ENCODE data around the gene ANKRD42. TPM values are rescaled to one million over a fixed set of nuclear protein-coding genes. Genes with fewer than 3 reads are reported as not detected.

ANKRD42 gene
- total RNA-seq, 1 donor from 2014 or later: 12.1 TPM

DNA sequence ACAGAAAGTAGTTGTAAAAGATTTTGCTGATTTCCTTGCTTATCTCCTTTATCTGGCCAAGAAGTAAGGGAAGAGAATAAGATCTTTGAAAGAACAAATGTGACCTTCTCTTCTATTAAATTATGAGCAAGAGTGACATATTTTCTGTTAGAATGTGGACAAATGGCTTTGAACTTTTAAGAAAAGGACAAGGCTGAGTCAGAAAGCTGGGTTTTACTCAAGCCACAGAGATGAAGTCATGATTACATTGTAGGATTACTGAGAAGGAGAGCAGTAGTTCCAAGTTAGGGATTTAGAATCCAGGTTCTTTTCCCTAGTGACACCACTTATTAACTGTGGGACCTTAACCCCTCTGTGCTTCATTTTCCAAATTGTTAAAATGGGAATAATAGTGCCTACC lies 79.1 kb downstream of the ANKRD42 start:
- H3K27ac Mint-ChIP-seq: no peak overlapping the region
- H3K4me1 Mint-ChIP-seq (ENCODE audit: low read depth): peaks cover 13% of the 10 kb centered on the region
- H3K9me3 Mint-ChIP-seq (ENCODE audit: low read depth): peaks cover 10% of the 10 kb centered on the region
- peaks cover 44% of the 10 kb centered on the region for H3K36me3 Mint-ChIP-seq (ENCODE audit: insufficient read depth)
- H3K27me3 Mint-ChIP-seq: no peaks in the 10 kb centered on the region
- DNase-seq (ENCODE audit: low spot score, unreplicated experiment): no peak
- no peak overlapping the region for H3K4me3 Mint-ChIP-seq (ENCODE audit: low read depth)
- no peak for TF ChIP-seq CTCF (IDR thresholded peaks at IDR 0.05; ENCODE audit: unreplicated experiment)

- H3K4me1 Mint-ChIP-seq (ENCODE audit: low read depth): no peaks in the 10 kb centered on the region
- peaks cover 4% of the 10 kb centered on the region for H3K9me3 Mint-ChIP-seq (ENCODE audit: low read depth)
- TF ChIP-seq CTCF (IDR thresholded peaks at IDR 0.05; ENCODE audit: unreplicated experiment): no peak
- H3K27ac Mint-ChIP-seq: no peak overlapping the region
- H3K4me3 Mint-ChIP-seq (ENCODE audit: low read depth): no peak overlapping the region
- no peaks in the 10 kb centered on the region for H3K27me3 Mint-ChIP-seq
- peaks cover 30% of the 10 kb centered on the region for H3K36me3 Mint-ChIP-seq (ENCODE audit: insufficient read depth)
- DNase-seq (ENCODE audit: low spot score, unreplicated experiment): no peak
Observed at GRCh38 chr11:83275888-83276641, 82.6 kb downstream of the ANKRD42 start.

GRCh38 chr11:83278351-83278750 lies 84.8 kb downstream of the ANKRD42 start:
- no peak overlapping the region for H3K27ac Mint-ChIP-seq
- DNase-seq (ENCODE audit: low spot score, unreplicated experiment): no peak
- no peak overlapping the region for H3K4me3 Mint-ChIP-seq (ENCODE audit: low read depth)
- no peak for TF ChIP-seq CTCF (IDR thresholded peaks at IDR 0.05; ENCODE audit: unreplicated experiment)
- peaks cover 12% of the 10 kb centered on the region for H3K36me3 Mint-ChIP-seq (ENCODE audit: insufficient read depth)
- H3K9me3 Mint-ChIP-seq (ENCODE audit: low read depth): no peaks in the 10 kb centered on the region
- no peaks in the 10 kb centered on the region for H3K27me3 Mint-ChIP-seq
- peaks cover 3% of the 10 kb centered on the region for H3K4me1 Mint-ChIP-seq (ENCODE audit: low read depth)

DNA sequence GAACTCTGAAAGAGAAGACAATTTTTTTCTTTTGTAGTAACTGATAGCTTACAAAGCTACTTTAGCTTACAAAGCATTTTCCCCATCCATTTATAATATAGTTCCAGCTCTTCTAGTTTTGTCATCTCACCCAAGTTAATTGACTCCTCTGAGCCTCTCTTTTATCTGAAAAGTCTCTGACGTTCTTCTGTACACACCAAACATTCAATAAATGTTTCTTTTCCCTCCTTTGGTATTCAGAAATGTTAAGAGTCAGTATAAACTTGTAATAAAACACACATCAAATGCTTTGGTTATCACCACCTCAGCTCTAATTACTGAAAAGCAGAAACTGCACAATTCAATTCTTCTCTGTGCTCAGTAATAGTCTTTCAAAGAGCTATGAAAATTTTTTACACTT lies 86.7 kb downstream of the ANKRD42 start:
- Mint-ChIP-seq H3K4me3 (ENCODE audit: low read depth) (no peak overlapping the region), H3K36me3 (ENCODE audit: insufficient read depth) (peaks cover 9% of the 10 kb centered on the region), H3K27ac (no peak overlapping the region), H3K9me3 (ENCODE audit: low read depth) (no peaks in the 10 kb centered on the region), H3K27me3 (no peaks in the 10 kb centered on the region), H3K4me1 (ENCODE audit: low read depth) (peaks cover 17% of the 10 kb centered on the region)
- DNase-seq (ENCODE audit: low spot score, unreplicated experiment): no peak
- no peak for TF ChIP-seq CTCF (IDR thresholded peaks at IDR 0.05; ENCODE audit: unreplicated experiment)

GRCh38 chr11:83282084-83282716 lies 88.7 kb downstream of the ANKRD42 start:
- no peak overlapping the region for H3K27ac Mint-ChIP-seq
- no peak overlapping the region for H3K4me3 Mint-ChIP-seq (ENCODE audit: low read depth)
- peaks cover 1% of the 10 kb centered on the region for H3K9me3 Mint-ChIP-seq (ENCODE audit: low read depth)
- peaks cover 21% of the 10 kb centered on the region for H3K4me1 Mint-ChIP-seq (ENCODE audit: low read depth)
- no peaks in the 10 kb centered on the region for H3K27me3 Mint-ChIP-seq
- DNase-seq (ENCODE audit: low spot score, unreplicated experiment): no peak
- peaks cover 9% of the 10 kb centered on the region for H3K36me3 Mint-ChIP-seq (ENCODE audit: insufficient read depth)
- no peak for TF ChIP-seq CTCF (IDR thresholded peaks at IDR 0.05; ENCODE audit: unreplicated experiment)
